Putamen (tissue), 1 donor: ENCODE measurements around the gene VEZF1.

Experiments
- DNase-seq: peaks from one replicate; pipeline ENCODE4 v3.0.0-alpha.2; 2016; ENCODE audit warnings: low spot score

The VEZF1 gene

DNA sequence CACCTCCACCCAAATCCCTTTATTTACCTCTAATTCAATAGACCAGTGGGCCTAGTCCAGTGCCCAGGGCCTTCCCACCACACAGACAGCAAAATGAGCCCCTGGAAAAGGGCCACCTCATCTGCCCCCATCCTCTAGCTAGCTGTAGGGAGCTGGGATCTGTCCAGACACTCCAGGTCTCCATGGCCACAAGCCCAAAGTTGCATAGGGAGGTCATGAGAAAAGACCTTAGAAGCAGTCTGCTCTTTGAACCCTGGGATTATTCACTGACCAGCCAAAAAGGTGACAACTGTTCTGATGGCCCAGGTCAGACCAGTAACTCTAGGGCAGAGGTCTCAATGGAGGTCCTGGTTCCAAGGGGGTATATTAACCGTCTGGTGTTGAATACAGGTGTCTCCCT is 34.8 kb downstream of the VEZF1 start:
- DNase-seq: no peak

DNA sequence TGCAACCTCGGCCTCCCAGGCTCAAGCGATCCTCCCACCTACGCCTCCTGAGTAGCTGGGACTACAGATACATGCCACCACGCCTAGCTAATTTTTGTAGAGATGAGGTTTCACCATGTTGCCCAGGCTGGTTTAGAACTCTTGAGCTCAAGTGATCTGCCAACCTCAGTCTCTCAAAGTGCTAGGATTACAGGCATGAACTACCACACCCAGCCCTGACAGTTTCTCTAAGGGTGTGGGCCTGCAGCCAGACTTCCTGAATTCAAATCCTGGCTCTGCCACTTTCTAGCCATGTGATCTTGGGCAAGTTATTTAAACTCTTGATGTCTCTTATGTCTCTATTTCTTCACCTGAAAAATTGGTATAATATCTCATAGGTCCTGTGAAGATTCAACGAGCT is 38.4 kb downstream of the VEZF1 start:
- DNase-seq: no peak

DNA sequence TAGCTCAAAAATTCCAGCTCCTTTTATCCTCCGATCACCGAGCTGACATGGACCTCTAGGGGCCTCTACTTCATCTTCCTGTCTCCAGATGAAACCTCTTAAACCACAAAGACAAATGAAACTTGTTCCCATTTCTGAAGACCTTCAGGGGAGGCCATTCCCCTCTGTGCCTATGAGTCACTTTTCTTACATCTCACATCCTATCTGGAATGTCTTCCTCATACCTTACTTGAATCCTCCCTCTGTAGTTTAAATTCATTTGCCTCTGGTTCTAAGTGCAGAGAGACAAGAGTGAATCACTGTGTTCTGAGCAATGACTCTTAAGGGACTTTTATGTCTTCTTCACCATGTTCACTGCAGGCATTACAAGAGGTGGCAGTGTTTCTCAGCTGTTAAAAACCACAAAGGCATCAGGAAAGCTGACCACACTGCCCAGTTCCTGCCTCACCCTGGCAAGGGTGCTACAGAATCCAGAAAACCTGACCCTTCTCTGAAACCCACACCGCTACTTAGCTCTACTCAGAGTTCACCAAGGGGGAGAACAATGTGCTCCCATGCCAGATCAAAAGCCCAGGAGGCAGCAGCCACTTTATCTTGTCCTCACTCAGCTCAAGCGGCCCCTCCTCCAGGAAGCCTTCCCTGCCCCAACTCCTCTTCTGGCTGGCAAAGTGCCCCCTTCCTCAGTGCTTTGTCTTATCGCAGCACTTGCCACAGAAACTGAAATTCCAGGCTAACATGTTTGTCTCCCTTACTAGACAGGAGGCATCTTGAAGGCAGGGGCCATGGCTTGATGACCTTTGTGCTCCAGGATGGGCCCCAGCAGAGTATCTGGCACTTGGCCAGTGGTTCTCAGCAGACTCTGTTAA is 39.3 kb downstream of the VEZF1 start:
- DNase-seq: no peak

DNA sequence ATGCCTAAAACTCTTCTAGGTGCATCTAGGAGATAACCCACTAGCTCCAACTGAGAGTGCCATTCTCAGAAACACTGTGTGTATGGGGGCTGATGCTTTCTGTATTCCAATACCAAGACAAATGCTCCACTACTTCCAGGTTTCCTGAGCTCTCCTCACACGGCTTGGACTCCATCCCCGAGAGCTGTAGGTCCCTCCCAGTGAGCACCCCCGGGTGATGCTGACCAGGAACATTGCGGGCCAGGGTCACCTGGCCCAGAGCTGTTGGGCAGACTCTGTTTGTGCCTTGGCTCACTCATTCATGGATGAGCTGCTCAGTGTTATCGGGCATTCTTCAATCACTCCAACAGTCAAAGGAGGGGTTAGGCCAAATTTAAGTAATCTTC is 39.9 kb downstream of the VEZF1 start:
- no peak for DNase-seq

DNA sequence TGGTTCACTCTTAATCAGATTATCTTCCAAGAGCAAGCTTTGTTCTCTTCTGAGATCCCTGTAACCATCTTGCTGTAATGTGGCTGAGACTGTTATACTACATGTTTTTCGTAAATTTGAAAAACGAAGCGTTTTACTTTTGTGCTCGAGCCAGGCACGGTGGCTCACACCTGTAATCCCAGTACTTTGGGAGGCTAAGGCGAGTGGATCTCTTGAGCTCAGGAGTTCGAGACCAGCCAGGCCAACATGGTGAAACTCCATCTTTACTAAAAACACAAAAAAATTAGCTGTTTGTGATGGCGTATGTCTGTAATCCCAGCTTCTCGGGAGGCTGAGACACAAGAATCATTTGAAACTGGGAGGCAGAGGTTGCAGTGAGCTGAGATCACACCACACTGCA is 40.7 kb downstream of the VEZF1 start:
- DNase-seq: no peak

DNA sequence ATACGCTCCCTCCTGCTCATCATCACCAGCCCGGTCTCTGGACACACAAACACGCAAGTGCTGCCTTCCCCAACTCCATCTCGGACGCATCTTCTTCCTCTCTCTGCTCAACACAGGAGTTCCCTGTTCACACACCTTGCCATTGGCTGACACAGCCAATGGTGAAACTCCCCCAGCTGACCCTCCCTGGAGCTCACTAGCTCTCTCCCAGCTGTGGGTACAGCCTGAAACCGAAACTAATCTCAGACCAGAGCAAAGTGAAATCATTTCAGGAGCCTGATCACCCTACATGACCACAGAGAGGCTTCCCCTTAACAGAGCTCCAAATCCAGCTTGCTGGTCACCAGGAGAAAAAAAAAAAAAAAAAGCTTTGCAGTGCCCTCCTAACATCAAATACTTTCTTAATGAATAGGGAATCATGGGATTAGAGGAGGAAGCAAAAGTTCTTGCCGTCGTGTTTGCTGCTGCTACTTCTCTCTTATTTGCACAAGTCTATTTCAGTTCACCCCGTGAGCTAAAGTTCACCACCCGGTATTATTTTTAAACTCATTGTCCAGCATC is 41.2 kb downstream of the VEZF1 start:
- no peak for DNase-seq

DNA sequence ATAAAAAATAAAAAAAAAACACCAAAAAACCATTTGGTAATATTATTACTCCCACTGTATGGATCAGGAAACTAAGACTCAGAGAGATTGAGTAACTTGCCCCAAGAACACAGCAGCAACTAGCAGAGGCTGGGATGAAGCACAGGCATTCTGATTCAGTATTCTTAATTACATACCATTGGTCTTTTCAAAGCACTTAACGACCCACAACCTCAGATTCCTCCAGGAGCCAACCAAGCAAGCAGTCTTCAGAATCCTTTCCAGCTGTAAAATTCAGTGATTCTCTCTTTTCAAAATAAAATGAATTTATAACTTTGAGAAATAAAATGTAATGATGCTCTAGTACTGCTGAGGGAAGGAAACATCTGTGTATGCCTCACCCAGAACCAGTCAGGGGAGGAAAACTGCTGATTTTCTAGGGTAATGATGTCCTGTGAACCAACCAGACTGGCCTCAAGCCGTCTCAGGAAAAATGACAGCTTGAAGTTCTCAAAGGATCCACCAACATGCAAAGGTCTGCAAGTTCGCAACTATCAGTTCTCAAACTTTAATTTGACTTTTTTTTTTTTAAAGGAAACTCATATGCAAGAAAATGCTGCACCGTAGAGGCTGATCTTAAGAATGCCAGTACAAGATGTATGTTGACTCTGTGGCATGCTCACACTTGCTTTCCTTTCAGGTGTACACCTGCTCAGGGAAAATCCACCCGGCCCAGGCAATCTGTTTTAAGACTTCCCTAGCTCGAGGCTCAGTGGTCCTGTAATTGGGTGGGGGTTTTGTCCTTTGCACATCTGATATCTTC is 41.9 kb downstream of the VEZF1 start:
- DNase-seq: no peak

DNA sequence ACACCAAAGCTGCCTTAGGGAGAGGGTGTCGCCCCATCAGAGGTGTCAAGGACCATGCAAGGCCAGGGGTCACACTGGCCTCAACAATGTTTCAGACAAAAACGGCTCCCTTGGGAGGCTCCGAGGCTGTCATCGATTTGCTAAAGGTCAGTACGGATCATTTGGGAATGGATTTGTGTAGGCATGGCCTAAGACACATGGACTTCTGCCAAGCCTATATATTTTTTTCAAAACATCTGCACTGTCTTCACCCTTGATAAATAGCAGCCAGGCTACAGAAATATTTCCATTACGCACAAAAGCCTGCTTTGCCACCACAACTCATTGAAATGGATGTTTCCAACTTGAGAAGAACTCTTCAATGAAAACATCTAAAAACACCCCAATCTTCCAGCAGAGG is 43.1 kb downstream of the VEZF1 start:
- no peak for DNase-seq

DNA sequence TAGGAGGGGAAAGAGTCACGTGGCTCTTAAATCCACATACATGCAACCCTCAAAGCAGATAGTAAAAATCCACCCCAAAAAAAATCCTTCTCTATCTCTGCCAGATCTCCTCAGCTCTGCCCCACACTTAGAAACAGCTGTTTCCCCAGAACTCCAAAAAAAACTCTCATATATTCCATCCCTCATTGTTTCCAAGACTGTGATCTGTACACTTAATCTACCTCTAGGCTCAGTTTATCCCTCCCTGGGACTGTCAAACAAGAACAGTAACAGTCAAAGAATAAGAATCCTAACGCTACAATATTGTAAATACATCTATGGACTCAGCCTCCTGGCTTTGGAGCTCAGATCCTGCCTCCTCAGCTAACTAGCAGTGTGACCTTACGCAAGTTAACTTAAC is 44.4 kb downstream of the VEZF1 start:
- no peak for DNase-seq

DNA sequence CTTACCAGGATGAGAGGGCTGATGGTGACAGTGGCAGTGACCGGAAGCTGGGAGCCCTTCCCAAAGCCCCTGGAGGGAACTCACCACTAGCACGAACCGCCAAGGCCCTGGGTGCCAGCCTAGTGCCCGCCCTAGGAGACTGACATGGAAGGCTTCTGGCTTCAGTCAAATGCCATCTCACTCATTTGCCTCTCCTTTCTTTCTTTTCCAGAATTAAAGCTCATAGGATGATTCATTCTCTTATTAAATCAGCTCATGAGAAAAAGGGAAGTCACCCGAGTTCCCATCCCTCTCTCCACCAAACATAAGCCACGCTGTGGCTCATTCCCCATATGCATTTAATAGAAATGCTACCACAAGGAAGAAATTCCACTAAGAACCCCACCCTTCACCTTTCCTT is 44.9 kb downstream of the VEZF1 start:
- DNase-seq: no peak

DNA sequence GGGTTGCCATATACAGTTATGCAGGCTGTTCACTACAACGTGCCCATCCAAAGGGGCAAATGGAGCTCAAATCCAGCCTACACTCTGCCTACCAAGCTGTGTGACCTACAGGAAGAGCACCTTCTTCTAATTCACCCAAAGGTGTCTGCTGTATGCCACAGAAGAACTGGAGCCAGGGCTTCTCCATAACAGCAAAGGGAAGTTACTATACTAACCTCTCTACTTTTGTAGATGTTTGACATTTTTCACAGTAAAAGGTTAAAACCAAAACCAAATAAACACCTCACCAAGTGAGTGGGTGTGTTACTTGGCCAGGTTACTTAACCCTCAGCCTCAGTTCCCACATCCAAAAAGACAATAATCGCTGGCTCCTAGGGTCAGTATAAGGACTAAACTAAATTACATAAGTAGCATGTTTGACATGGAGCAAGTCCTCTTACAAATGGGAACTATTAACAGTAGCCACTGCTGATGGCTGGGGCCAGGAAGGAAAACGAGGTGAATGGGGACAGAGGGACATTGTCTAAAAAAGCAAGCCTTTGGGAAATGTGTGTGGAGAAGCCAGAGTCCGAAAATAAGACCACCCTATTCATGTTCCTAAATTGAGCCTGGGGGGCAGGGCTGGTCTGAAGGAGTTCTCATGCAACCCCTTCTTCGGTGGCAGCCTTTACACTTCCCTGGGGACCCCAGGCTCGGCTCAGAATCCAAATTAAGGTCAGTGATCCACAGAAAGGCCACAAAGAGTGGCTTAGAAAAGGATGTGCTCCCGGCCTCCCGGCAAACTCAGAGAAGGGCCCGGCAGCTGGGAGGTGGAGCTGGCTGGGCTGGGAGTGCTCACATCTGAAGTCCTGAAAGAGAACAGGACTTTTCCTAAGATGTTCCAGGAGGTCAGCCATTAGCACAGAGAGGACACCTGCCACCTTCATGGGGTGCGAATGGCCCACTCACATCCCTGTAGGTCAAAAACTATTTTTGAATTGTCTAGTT is 46.4 kb downstream of the VEZF1 start:
- no peak for DNase-seq

DNA sequence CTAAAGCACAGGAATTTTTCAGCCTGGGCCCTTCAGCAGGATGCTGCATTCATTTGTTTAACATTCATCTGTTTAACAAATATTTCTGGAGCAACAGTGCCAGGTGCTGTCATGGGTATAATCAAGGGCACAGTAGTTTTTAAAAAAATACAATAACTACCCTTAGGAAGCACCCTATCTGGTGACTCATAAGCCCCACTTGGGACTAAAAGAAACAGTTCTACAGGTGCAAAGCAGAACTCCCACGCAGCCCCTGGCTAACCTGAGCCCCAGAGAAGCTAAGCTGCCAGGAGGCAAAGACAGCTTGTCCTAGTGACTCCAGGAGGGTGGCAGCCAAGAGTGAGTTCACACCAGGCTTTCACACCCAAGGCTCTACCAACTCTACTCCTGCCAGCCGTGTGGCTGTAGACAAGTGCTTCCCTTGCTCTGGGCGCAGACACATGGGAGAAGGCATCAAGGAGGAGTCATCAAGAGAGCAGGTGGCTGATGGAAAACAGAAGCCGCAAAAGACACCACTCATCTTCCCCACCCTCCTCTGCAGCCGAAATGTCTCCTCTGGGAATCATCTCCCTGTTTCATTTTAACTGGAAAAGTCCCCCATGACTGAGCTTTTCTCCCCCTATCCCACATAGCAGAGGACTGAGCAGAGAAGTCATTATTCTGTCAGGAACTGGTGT is 47.3 kb downstream of the VEZF1 start:
- no peak for DNase-seq

DNA sequence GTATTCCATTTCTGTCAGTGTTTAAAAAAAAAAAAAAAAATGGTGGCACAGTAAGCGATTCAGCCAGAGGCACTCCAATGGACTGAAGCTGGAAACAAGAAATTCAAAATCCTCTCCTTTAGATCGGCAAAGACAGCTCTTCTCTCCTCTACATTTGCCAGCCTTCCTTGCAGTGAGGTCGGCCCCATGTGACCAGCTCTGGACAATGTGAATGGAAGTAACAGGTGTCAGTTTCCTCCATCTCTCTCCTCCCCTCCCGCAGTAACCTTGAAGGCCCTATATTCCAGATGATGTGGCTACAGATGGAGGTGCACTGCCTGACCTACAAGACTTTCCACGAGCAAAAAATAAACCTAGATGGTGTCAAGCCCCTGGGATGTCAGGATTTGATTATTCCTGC is 47.8 kb downstream of the VEZF1 start:
- DNase-seq: no peak

DNA sequence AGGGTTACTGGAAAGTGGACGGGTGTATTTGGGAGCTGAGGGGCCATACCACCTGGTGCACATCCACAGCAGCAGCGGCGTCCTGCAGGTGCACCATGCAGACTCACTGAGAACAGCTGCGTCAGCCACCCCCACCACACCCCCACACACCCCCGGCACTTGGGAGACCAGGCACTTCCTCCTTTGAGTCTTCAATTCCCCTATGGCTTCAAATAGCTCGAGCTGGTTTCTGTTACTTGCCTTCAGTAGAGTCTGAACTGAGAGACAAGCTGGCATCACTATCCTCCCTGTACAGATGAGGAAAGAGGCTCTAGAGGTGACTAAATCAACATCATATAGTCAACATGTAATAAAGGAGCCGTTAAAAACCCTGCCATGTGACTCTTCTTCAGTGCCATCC is 48.3 kb downstream of the VEZF1 start:
- no peak for DNase-seq

DNA sequence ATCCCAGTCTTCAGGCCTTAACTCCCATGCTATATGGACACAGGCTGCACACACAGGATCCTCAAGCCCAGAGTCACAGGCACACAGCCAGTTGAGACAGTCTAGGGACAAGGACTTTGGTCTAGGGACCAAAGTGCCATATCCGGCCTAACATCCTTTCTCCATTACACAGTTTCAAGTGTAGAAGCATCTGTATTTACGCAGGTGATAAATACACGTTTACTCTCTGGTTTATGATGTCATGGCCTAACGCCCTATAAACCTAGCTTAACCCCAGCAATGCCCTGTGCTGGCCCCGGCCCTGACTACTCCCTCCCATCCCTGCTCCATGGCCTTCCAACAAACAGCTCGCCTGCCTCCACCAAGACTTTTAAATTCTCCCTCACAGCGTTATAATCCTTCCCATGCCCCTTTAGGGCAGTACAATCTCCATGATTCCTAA is 50.0 kb downstream of the VEZF1 start:
- DNase-seq: no peak

DNA sequence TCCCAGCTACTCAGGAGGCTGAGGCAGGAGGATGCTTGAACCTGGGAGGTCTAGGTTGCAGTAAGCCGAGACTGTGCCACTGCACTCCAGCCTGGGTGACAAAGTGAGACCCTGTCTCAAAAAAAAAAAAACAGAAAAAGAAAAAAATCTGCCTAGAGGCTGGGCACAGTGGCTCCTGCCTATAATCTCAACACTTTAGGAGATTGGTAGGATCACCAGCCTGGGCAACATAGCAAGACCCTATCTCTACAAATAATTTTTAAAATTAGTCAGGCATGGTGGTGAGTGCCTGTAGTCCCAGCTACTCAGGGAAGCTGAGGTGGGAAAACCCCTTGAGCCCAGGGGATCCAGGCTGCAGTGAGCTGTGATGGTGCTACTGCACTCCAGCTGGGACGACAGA is 50.6 kb downstream of the VEZF1 start:
- no peak for DNase-seq

DNA sequence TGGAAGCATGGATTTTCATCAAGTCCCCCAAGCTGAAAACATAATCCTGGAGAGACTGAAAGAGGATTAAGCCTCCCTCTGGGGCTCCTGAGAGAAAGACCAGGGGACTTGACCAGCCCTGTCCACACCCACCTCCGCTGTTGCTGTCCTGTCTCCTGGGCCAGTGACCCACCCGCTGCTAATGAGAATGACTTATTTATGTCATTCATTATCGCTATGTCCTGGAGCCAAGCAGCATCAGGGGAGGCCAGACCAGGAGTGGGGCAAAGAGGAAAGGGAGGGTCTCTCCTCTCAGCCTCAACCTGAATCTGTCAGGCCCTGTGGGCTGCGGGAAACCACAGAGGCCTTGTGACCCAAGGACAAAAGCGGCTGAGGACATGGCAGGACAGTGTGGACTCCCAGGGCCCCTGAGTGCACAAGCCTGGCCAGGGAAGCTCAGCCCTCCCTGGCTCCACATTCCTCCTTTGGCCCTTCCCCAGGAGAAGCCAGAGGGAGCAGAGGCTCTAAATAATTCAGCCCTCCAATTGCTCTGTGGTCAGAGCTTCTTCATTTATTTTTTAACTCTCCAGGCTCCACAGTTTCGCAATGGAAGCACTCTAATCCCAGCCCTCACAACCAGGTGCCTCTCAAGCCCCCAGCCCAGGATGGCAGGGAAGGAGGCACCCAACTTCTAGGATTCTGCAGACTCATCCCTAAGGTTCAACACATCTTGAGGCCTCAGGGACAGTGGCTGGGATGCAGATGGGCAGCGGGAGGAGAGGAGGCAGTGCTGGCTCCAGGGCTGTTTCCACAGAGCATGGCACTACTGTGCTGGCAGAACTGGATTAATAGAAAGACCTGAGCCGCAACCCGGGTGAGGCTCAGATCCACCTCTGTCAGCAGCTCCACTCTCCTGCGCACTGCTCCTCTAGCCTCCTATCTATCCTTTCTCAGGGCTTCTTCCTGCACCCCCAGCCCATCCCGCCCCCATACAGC is 51.9 kb downstream of the VEZF1 start:
- no peak for DNase-seq

DNA sequence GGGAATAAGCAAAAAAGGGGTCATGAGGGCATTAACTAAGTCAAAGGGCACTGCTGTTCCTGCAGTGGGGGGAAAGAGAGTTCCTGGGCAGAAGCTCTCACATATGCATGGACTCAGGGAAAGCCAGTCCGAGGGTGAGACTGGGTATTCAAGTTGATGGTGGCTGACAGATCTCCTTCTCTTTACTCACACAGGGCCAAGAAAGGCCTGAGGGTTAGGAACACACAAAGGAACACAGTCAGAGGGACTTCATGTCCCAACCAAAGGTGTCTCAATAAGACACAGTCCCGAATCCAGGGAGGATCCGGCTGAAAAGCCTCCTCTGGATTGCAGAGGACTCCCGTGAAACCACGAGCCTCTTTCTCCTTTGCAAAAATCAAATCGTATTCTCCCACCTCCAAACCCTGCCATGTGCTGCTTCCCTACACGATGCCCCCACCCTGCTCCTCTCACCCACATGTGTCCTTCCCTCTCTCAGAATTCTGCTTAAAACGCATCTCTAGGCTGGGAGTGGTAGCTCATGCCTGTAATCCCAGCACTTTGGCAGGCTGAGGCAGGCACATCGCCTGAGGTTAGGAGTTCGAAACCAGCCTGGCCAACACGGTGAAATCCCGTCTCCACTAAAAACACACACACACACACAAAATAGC is 56.4 kb downstream of the VEZF1 start:
- DNase-seq: no peak

DNA sequence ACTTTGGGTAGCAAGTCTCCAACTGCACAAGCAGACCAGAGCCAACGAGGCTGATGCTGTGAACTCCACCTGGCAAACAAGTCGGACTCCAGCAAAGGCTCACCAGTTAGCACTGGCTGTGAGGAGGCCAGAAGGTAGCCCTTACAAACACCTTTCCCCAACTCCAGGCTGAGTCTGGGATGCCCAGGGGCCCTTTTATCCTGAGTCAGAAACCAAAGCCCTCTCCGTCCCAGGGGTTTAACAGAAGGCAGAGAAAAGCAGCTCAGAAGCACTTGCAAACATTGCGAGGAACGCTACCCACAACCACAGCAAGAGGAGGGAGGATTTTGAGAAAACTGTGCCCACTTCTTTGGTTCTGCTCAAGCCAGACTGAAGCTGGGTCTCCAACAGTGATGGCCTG is 57.8 kb downstream of the VEZF1 start:
- DNase-seq: no peak

DNA sequence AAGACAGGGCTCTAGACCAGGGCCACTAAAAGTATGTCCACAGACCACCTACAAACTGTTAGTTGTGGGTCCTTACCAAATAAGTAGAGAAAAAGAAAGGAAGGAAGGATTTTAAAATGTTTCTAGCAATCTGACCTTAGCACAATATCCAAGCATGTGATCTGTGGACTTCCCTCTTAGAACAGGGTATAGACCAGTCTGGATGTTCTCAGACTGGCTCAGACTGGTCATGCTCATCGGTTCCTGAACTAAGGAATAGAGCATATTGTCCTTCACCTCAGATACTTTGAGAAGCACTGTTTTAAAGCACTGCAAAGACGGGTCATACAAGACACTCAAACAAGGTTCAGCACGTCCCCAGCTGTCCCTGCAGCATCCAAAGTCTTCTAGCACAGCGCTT is 58.7 kb downstream of the VEZF1 start:
- no peak for DNase-seq
